Thoracic aorta (tissue), 2 donors: ENCODE measurements around the gene RBM33. TPM values are rescaled to one million over a fixed set of nuclear protein-coding genes. Genes with fewer than 3 reads are reported as not detected.

Experiments
- ATAC-seq: fragments of 150-250 bp; one replicate; pipeline ENCODE4 v1.8.0; 2017; ENCODE audit warnings: low read depth; ENCODE audit not compliant: insufficient number of reproducible peaks, low FRiP score
- DNase-seq: peaks from one replicate; pipeline ENCODE4 v3.0.0-alpha.2; 2020; ENCODE audit warnings: low spot score
- H3K27ac ChIP-seq, 2 donors: fragments of 200-600 bp; sonication (generic); 1 replicate in 1 of 2; 2 replicates in 1 of 2; pipeline ENCODE4 v1.5.1; 2016; ENCODE audit warnings: mild to moderate bottlenecking in 2 of 2, moderate library complexity in 2 of 2
- H3K27me3 ChIP-seq: fragments of 200-600 bp; sonication (generic); replicated peaks from 2 replicates; pipeline ENCODE4 v1.6.0; 2016; ENCODE audit warnings: mild to moderate bottlenecking; ENCODE audit not compliant: insufficient read depth
- H3K36me3 ChIP-seq: fragments of 200-600 bp; sonication (generic); one replicate; pipeline ENCODE4 v1.5.1; 2016
- H3K4me1 ChIP-seq, 2 donors: fragments of 200-600 bp; sonication (generic); 1 replicate in 1 of 2; 2 replicates in 1 of 2; pipeline versions ENCODE4 v1.5.1 to v1.6.0; 2016; ENCODE audit warnings: low read depth in 2 of 2, mild to moderate bottlenecking in 1 of 2; ENCODE audit not compliant: control insufficient read depth in 1 of 2
- H3K4me3 ChIP-seq: fragments of 200-600 bp; sonication (generic); 2 replicates; pipeline ENCODE4 v1.5.1; 2016; ENCODE audit warnings: mild to moderate bottlenecking
- H3K9me3 ChIP-seq: fragments of 200-600 bp; sonication (generic); 2 replicates; pipeline ENCODE4 v1.5.1; 2016
- total RNA-seq, 2 donors: library from RNA; depleted of rRNA; stranded (reverse); fragments of >200 nt; gene quantifications; one replicate each; pipeline versions ENCODE4 v1.1.0 to v1.2.3, GENCODE V29; 2016
- TF ChIP-seq, protein P1 (sequence below): fragments of 200-600 bp; sonication (generic); IDR thresholded peaks from one replicate; pipeline ENCODE4 v1.5.1; 2019; ENCODE audit warnings: antibody characterized with exemption

Gene RBM33
- total RNA-seq, 2 donors from 2014 or later, result 64.6 to 80.3 TPM

GRCh38 chr7:155725006-155725355, 80.5 kb downstream of the RBM33 start:
- Histone ChIP-seq H3K27me3 (no peaks in the 10 kb centered on the region), H3K27ac (no peak overlapping the region), H3K9me3 (no peaks in the 10 kb centered on the region), H3K36me3 (no peaks in the 10 kb centered on the region), H3K4me1 (peaks cover 0 to 9% of the 10 kb centered on the region in 2 donors), H3K4me3 (no peak overlapping the region)
- TF ChIP-seq, protein P1, sequence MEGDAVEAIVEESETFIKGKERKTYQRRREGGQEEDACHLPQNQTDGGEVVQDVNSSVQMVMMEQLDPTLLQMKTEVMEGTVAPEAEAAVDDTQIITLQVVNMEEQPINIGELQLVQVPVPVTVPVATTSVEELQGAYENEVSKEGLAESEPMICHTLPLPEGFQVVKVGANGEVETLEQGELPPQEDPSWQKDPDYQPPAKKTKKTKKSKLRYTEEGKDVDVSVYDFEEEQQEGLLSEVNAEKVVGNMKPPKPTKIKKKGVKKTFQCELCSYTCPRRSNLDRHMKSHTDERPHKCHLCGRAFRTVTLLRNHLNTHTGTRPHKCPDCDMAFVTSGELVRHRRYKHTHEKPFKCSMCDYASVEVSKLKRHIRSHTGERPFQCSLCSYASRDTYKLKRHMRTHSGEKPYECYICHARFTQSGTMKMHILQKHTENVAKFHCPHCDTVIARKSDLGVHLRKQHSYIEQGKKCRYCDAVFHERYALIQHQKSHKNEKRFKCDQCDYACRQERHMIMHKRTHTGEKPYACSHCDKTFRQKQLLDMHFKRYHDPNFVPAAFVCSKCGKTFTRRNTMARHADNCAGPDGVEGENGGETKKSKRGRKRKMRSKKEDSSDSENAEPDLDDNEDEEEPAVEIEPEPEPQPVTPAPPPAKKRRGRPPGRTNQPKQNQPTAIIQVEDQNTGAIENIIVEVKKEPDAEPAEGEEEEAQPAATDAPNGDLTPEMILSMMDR, result no peak
- no peak for DNase-seq
- ATAC-seq, result no peak

DNA sequence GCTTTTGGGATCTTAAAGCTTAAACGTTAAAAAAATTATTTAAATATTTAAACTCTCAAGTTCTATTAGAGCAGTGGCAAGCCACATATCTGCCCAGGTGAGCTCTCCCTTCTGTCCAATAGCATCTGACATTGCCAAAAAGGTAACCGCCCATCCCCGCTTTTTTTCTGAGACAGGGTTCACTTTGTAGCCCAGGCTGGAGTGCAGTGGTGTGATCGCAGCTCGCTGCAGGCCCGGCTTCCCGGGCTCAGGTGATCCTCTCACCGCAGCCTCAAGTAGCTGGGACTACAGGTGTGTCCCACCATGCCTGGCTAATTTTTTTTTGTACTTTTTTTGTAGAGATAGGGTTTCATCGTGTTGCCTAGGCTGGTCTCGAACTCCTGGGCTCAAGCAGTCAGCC, 83.2 kb downstream of the RBM33 start:
- Histone ChIP-seq H3K4me1 (peaks cover 0 to 10% of the 10 kb centered on the region in 2 donors), H3K27me3 (no peaks in the 10 kb centered on the region), H3K36me3 (no peaks in the 10 kb centered on the region), H3K4me3 (no peak overlapping the region), H3K9me3 (no peaks in the 10 kb centered on the region), H3K27ac (no peak overlapping the region)
- DNase-seq (no peak), ATAC-seq (no peak)
- TF ChIP-seq, protein P1, result no peak

DNA sequence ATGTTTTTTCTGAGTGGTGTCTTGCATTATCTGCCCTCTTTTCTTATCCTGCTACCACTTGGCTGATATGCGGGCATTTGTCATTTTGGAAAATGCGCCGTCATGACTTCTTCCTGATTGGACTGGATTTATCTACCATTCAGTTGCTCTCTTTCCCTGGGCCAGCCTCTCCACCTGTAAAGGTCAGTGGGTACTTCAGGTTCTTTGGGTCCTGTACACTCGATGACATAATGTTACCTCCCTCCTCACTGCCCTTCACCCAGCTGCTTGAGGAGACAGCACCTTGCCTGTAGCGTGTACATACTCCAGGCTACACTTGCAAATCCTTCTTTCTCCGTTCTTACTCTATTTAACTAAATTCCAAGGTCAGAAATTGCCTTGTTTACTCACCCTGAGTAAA, 83.7 kb downstream of the RBM33 start:
- TF ChIP-seq, protein P1, result no peak
- H3K27ac ChIP-seq, result no peak overlapping the region
- H3K4me3 ChIP-seq, result no peak overlapping the region
- H3K4me1 ChIP-seq, result peaks cover 0 to 10% of the 10 kb centered on the region in 2 donors
- H3K9me3 ChIP-seq, result no peaks in the 10 kb centered on the region
- DNase-seq (no peak), ATAC-seq (no peak)
- no peaks in the 10 kb centered on the region for H3K27me3 ChIP-seq
- no peaks in the 10 kb centered on the region for H3K36me3 ChIP-seq

GRCh38 chr7:155729847-155730246, 85.4 kb downstream of the RBM33 start:
- Histone ChIP-seq H3K27me3 (no peaks in the 10 kb centered on the region), H3K9me3 (no peaks in the 10 kb centered on the region)
- no peak for ATAC-seq

GRCh38 chr7:155731380-155731779, 86.9 kb downstream of the RBM33 start:
- Histone ChIP-seq H3K36me3 (no peaks in the 10 kb centered on the region), H3K4me1 (peaks cover 0 to 10% of the 10 kb centered on the region in 2 donors), H3K27ac (no peak overlapping the region), H3K4me3 (no peak overlapping the region), H3K27me3 (no peaks in the 10 kb centered on the region), H3K9me3 (no peaks in the 10 kb centered on the region)
- TF ChIP-seq, protein P1, result no peak
- ATAC-seq, result no peak
- DNase-seq, result no peak

More at GRCh38 chr7:155729847-155730246, 85.4 kb downstream of the RBM33 start:
- TF ChIP-seq, protein P1, result no peak
- no peaks in the 10 kb centered on the region for H3K36me3 ChIP-seq
- no peak overlapping the region for H3K4me3 ChIP-seq
- no peak overlapping the region for H3K27ac ChIP-seq
- peaks cover 0 to 10% of the 10 kb centered on the region in 2 donors for H3K4me1 ChIP-seq
- no peak for DNase-seq
